ENCODE results near the gene FAM180B. TPM values are rescaled to one million over a fixed set of nuclear protein-coding genes. Genes with fewer than 3 reads are reported as not detected.

The FAM180B gene
- total and polyA plus RNA-seq, 2 of the 8 experiments (the other 6 are each of a cell fraction or from before 2014, with no cell fraction given) = 0.09 TPM; not detected in 1

DNA sequence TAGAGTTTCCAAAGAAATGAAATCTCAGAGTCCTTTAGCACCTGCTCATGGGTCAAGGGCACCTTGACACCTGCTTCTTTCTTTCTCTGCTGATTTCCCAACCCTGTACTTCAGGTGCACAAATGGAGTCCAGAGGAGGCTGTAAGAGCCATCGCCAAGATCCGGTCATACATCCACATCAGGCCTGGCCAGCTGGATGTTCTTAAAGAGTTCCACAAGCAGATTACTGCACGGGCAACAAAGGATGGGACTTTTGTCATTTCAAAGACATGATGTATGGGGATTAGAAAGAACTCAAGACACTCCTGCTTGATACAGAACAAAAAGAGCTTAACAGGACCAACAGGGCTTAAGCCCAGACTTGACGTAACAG, 15.1 kb upstream of the FAM180B start (continued):
- TF ChIP-seq JUND (IDR thresholded peaks at IDR 0.05; ENCODE audit: low read length) (no peak), EGR1 (IDR thresholded peaks at IDR 0.05; ENCODE audit: borderline replicate concordance, low read depth, low read length) (no peak)
- TF ChIP-seq, protein P1, sequence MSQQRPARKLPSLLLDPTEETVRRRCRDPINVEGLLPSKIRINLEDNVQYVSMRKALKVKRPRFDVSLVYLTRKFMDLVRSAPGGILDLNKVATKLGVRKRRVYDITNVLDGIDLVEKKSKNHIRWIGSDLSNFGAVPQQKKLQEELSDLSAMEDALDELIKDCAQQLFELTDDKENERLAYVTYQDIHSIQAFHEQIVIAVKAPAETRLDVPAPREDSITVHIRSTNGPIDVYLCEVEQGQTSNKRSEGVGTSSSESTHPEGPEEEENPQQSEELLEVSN (IDR thresholded peaks at IDR 0.05) = no peak
